Measurements from ENCODE around the gene SLC25A21. TPM values are rescaled to one million over a fixed set of nuclear protein-coding genes. Genes with fewer than 3 reads are reported as not detected.
"Not testable (repeated sequence)": the region's sequence is repeated elsewhere in the genome, so short reads cannot be mapped to it uniquely, and the experiment has no call there.

The SLC25A21 gene
- total RNA-seq, 2 donors from 2014 or later, result 1.2 TPM; not detected in 1

DNA sequence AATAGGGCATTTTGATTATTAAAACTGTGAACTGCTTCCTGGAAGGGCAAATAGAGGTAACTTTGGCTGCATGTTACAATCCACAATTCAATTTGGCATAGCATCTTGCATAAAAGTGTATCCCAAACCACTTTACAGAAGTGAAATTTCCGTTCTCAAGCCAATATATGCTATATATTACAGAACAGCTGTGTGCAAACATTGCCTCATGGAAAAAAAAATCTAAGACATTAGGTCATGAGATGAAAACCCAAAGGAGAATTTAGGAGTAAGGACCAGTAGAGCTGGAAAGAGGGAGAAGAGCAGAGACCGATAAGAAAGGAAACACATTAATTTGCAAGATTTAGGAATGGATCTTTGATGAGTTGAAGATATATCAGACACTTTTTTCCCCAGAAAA, 271.6 kb downstream of the SLC25A21 start:
- Histone ChIP-seq H3K27me3 (replicated peaks; ENCODE audit: insufficient read depth) (no peaks in the 10 kb centered on the region), H3K4me3 (no peak overlapping the region), H3K36me3 (no peaks in the 10 kb centered on the region), H3K9me3 (no peaks in the 10 kb centered on the region), H3K27ac (no peak overlapping the region), H3K4me1 (ENCODE audit: control insufficient read depth in 1 of 2, low read depth in 2 of 2) (peaks cover 0 to 2% of the 10 kb centered on the region in 2 donors)
- ATAC-seq (ENCODE audit: insufficient number of reproducible peaks, low FRiP score, low read depth), result no peak
- DNase-seq (ENCODE audit: low spot score), result no peak
- TF ChIP-seq CTCF (IDR thresholded peaks at IDR 0.05), result no peak

GRCh38 chr14:36896300-36896699, 276.1 kb downstream of the SLC25A21 start:
- H3K27me3 ChIP-seq (replicated peaks; ENCODE audit: insufficient read depth); H3K36me3 ChIP-seq; ATAC-seq (ENCODE audit: insufficient number of reproducible peaks, low FRiP score, low read depth); H3K4me1 ChIP-seq (ENCODE audit: control insufficient read depth in 1 of 2, low read depth in 2 of 2); H3K27ac ChIP-seq; H3K9me3 ChIP-seq; DNase-seq (ENCODE audit: low spot score); H3K4me3 ChIP-seq: not testable (repeated sequence)

DNA sequence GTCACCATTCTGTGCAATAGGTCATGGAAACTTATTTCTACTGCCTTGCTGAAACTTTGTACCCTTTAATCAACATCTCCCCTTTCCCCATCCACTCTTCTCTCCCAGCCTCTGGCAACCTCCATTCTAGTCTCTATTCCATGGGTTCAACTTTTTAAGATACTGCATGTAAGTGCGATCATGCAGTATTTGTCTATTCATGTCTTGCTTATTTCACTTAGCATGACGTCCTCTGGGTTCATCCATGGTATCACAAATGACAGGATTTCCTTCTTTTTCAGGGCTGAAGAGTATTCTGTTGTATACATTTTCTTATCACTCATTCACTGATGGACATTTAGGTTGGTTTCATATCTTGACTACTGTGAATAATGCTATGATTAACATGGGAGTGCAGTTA, 288.4 kb downstream of the SLC25A21 start:
- H3K4me1 ChIP-seq (ENCODE audit: control insufficient read depth in 1 of 2, low read depth in 2 of 2), result no peaks in the 10 kb centered on the region

GRCh38 chr14:36880276-36880675, 292.1 kb downstream of the SLC25A21 start:
- H3K4me1 ChIP-seq (ENCODE audit: control insufficient read depth in 1 of 2, low read depth in 2 of 2), result no peaks in the 10 kb centered on the region
- no peak overlapping the region for H3K4me3 ChIP-seq
- DNase-seq (ENCODE audit: low spot score), result no peak
- ATAC-seq (ENCODE audit: insufficient number of reproducible peaks, low FRiP score, low read depth), result no peak
- TF ChIP-seq CTCF (IDR thresholded peaks at IDR 0.05), result no peak
- no peak overlapping the region for H3K27ac ChIP-seq
- no peaks in the 10 kb centered on the region for H3K9me3 ChIP-seq
- H3K36me3 ChIP-seq, result no peaks in the 10 kb centered on the region
- H3K27me3 ChIP-seq (replicated peaks; ENCODE audit: insufficient read depth), result no peaks in the 10 kb centered on the region

More for the DNA sequence above, 288.4 kb downstream of the SLC25A21 start:
- H3K27me3 ChIP-seq (replicated peaks; ENCODE audit: insufficient read depth), result no peaks in the 10 kb centered on the region
- no peaks in the 10 kb centered on the region for H3K9me3 ChIP-seq
- no peak overlapping the region for H3K4me3 ChIP-seq
- no peak for DNase-seq (ENCODE audit: low spot score)
- ATAC-seq (ENCODE audit: insufficient number of reproducible peaks, low FRiP score, low read depth), result no peak
- no peaks in the 10 kb centered on the region for H3K36me3 ChIP-seq
- TF ChIP-seq CTCF (IDR thresholded peaks at IDR 0.05), result no peak
- H3K27ac ChIP-seq, result no peak overlapping the region

- H3K4me3 ChIP-seq, result no peak overlapping the region
- DNase-seq (ENCODE audit: low spot score) (no peak), ATAC-seq (ENCODE audit: insufficient number of reproducible peaks, low FRiP score, low read depth) (no peak)
- H3K4me1 ChIP-seq (ENCODE audit: control insufficient read depth in 1 of 2, low read depth in 2 of 2), result no peaks in the 10 kb centered on the region
- TF ChIP-seq CTCF (IDR thresholded peaks at IDR 0.05), result no peak
- no peak overlapping the region for H3K27ac ChIP-seq
- no peaks in the 10 kb centered on the region for H3K27me3 ChIP-seq (replicated peaks; ENCODE audit: insufficient read depth)
- H3K36me3 ChIP-seq, result no peaks in the 10 kb centered on the region
- no peaks in the 10 kb centered on the region for H3K9me3 ChIP-seq
Observed at GRCh38 chr14:36879558-36879957, 292.8 kb downstream of the SLC25A21 start.

- no peaks in the 10 kb centered on the region for H3K9me3 ChIP-seq
- H3K4me1 ChIP-seq (ENCODE audit: control insufficient read depth in 1 of 2, low read depth in 2 of 2), result no peaks in the 10 kb centered on the region
- DNase-seq (ENCODE audit: low spot score) (no peak), ATAC-seq (ENCODE audit: insufficient number of reproducible peaks, low FRiP score, low read depth) (no peak)
- no peak for TF ChIP-seq CTCF (IDR thresholded peaks at IDR 0.05)
- H3K4me3 ChIP-seq, result no peak overlapping the region
- no peaks in the 10 kb centered on the region for H3K27me3 ChIP-seq (replicated peaks; ENCODE audit: insufficient read depth)
- no peak overlapping the region for H3K27ac ChIP-seq
- H3K36me3 ChIP-seq, result no peaks in the 10 kb centered on the region
Observed at GRCh38 chr14:36874396-36875138, 297.8 kb downstream of the SLC25A21 start.

Data from thoracic aorta (tissue), 2 donors.